ENCODE data around the gene TMEM130. TPM values are rescaled to one million over a fixed set of nuclear protein-coding genes. Genes with fewer than 3 reads are reported as not detected.
A peak's percentile ranks its signal among the peaks of the same experiment; 100 is the strongest.
"Not testable (repeated sequence)": the region's sequence is repeated elsewhere in the genome, so short reads cannot be mapped to it uniquely, and the experiment has no call there.

Gene TMEM130
- total RNA-seq, 2 experiments from 2014 or later: 0.23 TPM; not detected in 1

GRCh38 chr7:98866765-98867164 is 3.0 kb downstream of the TMEM130 start:
- POLR2A ChIA-PET: no interaction called here
- H3K27ac Mint-ChIP-seq: no peak overlapping the region
- ATAC-seq (no peak), DNase-seq (no peak)
- intact Hi-C loops (cut with DNase I, micrococcal nuclease): no loop called here
- no peak overlapping the region for H3K4me3 Mint-ChIP-seq
- H3K36me3 Mint-ChIP-seq (ENCODE audit: low read depth): no peaks in the 10 kb centered on the region
- peaks cover 9% of the 10 kb centered on the region for H3K27me3 Mint-ChIP-seq
- peaks cover 2% of the 10 kb centered on the region for H3K4me1 Mint-ChIP-seq
- CTCF ChIA-PET: interaction anchor here (1.4 kb wide), 1 partner anchor 34 kb away, joined by 3 read pairs; no protein-coding TSS in a partner anchor
- H3K9me3 Mint-ChIP-seq (ENCODE audit: low read depth): no peaks in the 10 kb centered on the region

GRCh38 chr7:98866351-98866750 is 3.5 kb downstream of the TMEM130 start:
- Mint-ChIP-seq H3K36me3 (ENCODE audit: low read depth) (no peaks in the 10 kb centered on the region), H3K4me3 (no peak overlapping the region), H3K27ac (no peak overlapping the region), H3K4me1 (peaks cover 2% of the 10 kb centered on the region), H3K9me3 (ENCODE audit: low read depth) (no peaks in the 10 kb centered on the region), H3K27me3 (peaks cover 9% of the 10 kb centered on the region)
- ChIA-PET POLR2A (no interaction called here), CTCF (interaction anchor here (1.4 kb wide), 1 partner anchor 33 kb away, joined by 3 read pairs; no protein-coding TSS in a partner anchor)
- ATAC-seq: no peak
- intact Hi-C loops (cut with DNase I, micrococcal nuclease): no loop called here
- DNase-seq: no peak

GRCh38 chr7:98864731-98865453 is 4.9 kb downstream of the TMEM130 start:
- no peaks in the 10 kb centered on the region for H3K9me3 Mint-ChIP-seq (ENCODE audit: low read depth)
- H3K27ac Mint-ChIP-seq: no peak overlapping the region
- no peak overlapping the region for H3K4me3 Mint-ChIP-seq
- POLR2A ChIA-PET: no interaction called here
- DNase-seq (no peak), ATAC-seq (no peak)
- CTCF ChIA-PET: no interaction called here
- peaks cover 11% of the 10 kb centered on the region for H3K27me3 Mint-ChIP-seq
- no peaks in the 10 kb centered on the region for H3K4me1 Mint-ChIP-seq
- intact Hi-C loops (cut with DNase I, micrococcal nuclease): no loop called here
- no peaks in the 10 kb centered on the region for H3K36me3 Mint-ChIP-seq (ENCODE audit: low read depth)

GRCh38 chr7:98863601-98864000 is 6.2 kb downstream of the TMEM130 start:
- DNase-seq: no peak
- intact Hi-C loops (cut with DNase I, micrococcal nuclease): no loop called here
- no peaks in the 10 kb centered on the region for H3K9me3 Mint-ChIP-seq (ENCODE audit: low read depth)
- ChIA-PET POLR2A (interaction anchor here (0.6 kb wide), 1 partner anchor 707 kb away, joined by 3 read pairs; no protein-coding TSS in a partner anchor), CTCF (no interaction called here)
- ATAC-seq: no peak
- H3K4me3 Mint-ChIP-seq: no peak overlapping the region
- H3K36me3 Mint-ChIP-seq (ENCODE audit: low read depth): no peaks in the 10 kb centered on the region
- H3K4me1 Mint-ChIP-seq: no peaks in the 10 kb centered on the region
- no peak overlapping the region for H3K27ac Mint-ChIP-seq
- peaks cover 11% of the 10 kb centered on the region for H3K27me3 Mint-ChIP-seq

GRCh38 chr7:98862716-98863420 is 6.9 kb downstream of the TMEM130 start:
- H3K9me3 Mint-ChIP-seq (ENCODE audit: low read depth): no peaks in the 10 kb centered on the region
- no peak overlapping the region for H3K4me3 Mint-ChIP-seq
- CTCF ChIA-PET: no interaction called here
- no peak for DNase-seq
- no peak for ATAC-seq
- no peaks in the 10 kb centered on the region for H3K4me1 Mint-ChIP-seq
- intact Hi-C loops (cut with DNase I, micrococcal nuclease): no loop called here
- peaks cover 8% of the 10 kb centered on the region for H3K27me3 Mint-ChIP-seq
- no peak overlapping the region for H3K27ac Mint-ChIP-seq
- POLR2A ChIA-PET: interaction anchor here (0.6 kb wide), 1 partner anchor 706 kb away, joined by 3 read pairs; no protein-coding TSS in a partner anchor
- no peaks in the 10 kb centered on the region for H3K36me3 Mint-ChIP-seq (ENCODE audit: low read depth)

GRCh38 chr7:98862203-98862602 is 7.6 kb downstream of the TMEM130 start:
- H3K36me3 Mint-ChIP-seq (ENCODE audit: low read depth): no peaks in the 10 kb centered on the region
- ATAC-seq (no peak), DNase-seq (no peak)
- no peaks in the 10 kb centered on the region for H3K4me1 Mint-ChIP-seq
- intact Hi-C loops (cut with DNase I, micrococcal nuclease): no loop called here
- ChIA-PET CTCF (interaction anchor here (1.2 kb wide), 1 partner anchor 16 kb away, joined by 3 read pairs; the partner anchor contains the start of gene TRRAP), POLR2A (no interaction called here)
- no peak overlapping the region for H3K27ac Mint-ChIP-seq
- H3K4me3 Mint-ChIP-seq: no peak overlapping the region
- H3K27me3 Mint-ChIP-seq: peaks cover 8% of the 10 kb centered on the region
- H3K9me3 Mint-ChIP-seq (ENCODE audit: low read depth): no peaks in the 10 kb centered on the region

GRCh38 chr7:98860071-98860470 is 9.7 kb downstream of the TMEM130 start:
- CTCF ChIA-PET: no interaction called here
- no peak for ATAC-seq
- Mint-ChIP-seq H3K27me3 (peaks cover 8% of the 10 kb centered on the region), H3K4me1 (no peaks in the 10 kb centered on the region), H3K27ac (no peak overlapping the region), H3K36me3 (ENCODE audit: low read depth) (no peaks in the 10 kb centered on the region), H3K9me3 (ENCODE audit: low read depth) (no peaks in the 10 kb centered on the region), H3K4me3 (no peak overlapping the region)
- intact Hi-C loops (cut with DNase I, micrococcal nuclease): no loop called here
- POLR2A ChIA-PET: no interaction called here
- DNase-seq: no peak

GRCh38 chr7:98855610-98856422 is 14.0 kb downstream of the TMEM130 start:
- ATAC-seq (peak; percentile 49), DNase-seq (no peak)
- ChIA-PET CTCF (no interaction called here), POLR2A (no interaction called here)
- H3K4me1 Mint-ChIP-seq: no peaks in the 10 kb centered on the region
- intact Hi-C loops (cut with DNase I, micrococcal nuclease): loop anchor here in 1 of 2 experiments (2.0 kb wide), 1 partner anchor 45 kb away; no protein-coding TSS in a partner anchor
- H3K27me3 Mint-ChIP-seq: peaks cover 8% of the 10 kb centered on the region
- H3K4me3 Mint-ChIP-seq: no peak overlapping the region
- no peak overlapping the region for H3K27ac Mint-ChIP-seq
- H3K36me3 Mint-ChIP-seq (ENCODE audit: low read depth): no peaks in the 10 kb centered on the region
- H3K9me3 Mint-ChIP-seq (ENCODE audit: low read depth): no peaks in the 10 kb centered on the region

- DNase-seq (no peak), ATAC-seq (no peak)
- POLR2A ChIA-PET: no interaction called here
- H3K4me3 Mint-ChIP-seq: no peak overlapping the region
- H3K36me3 Mint-ChIP-seq (ENCODE audit: low read depth): no peaks in the 10 kb centered on the region
- CTCF ChIA-PET: interaction anchor here (0.9 kb wide), 1 partner anchor 42 kb away, joined by 3 read pairs; no protein-coding TSS in a partner anchor
- intact Hi-C loops (cut with DNase I, micrococcal nuclease): no loop called here
- H3K9me3 Mint-ChIP-seq (ENCODE audit: low read depth): no peaks in the 10 kb centered on the region
- H3K4me1 Mint-ChIP-seq: no peaks in the 10 kb centered on the region
- no peak overlapping the region for H3K27ac Mint-ChIP-seq
- no peaks in the 10 kb centered on the region for H3K27me3 Mint-ChIP-seq
Observed at GRCh38 chr7:98852826-98853225, 17.0 kb downstream of the TMEM130 start.

GRCh38 chr7:98848918-98849317 is 20.9 kb downstream of the TMEM130 start:
- Mint-ChIP-seq H3K4me3 (no peak overlapping the region), H3K36me3 (ENCODE audit: low read depth) (no peaks in the 10 kb centered on the region), H3K4me1 (no peaks in the 10 kb centered on the region), H3K9me3 (ENCODE audit: low read depth) (no peaks in the 10 kb centered on the region), H3K27ac (no peak overlapping the region), H3K27me3 (no peaks in the 10 kb centered on the region)
- DNase-seq: no peak
- CTCF ChIA-PET: no interaction called here
- ATAC-seq: no peak
- intact Hi-C loops (cut with DNase I, micrococcal nuclease): no loop called here
- POLR2A ChIA-PET: no interaction called here

- not testable (repeated sequence) for H3K9me3 Mint-ChIP-seq (ENCODE audit: low read depth); H3K4me3 Mint-ChIP-seq; ATAC-seq; H3K27me3 Mint-ChIP-seq; H3K27ac Mint-ChIP-seq; H3K4me1 Mint-ChIP-seq; DNase-seq; H3K36me3 Mint-ChIP-seq (ENCODE audit: low read depth)
- ChIA-PET CTCF (interaction anchor here (0.6 to 2.5 kb wide), 9 partner anchors 11 to 922 kb away, joined by 3 to 36 read pairs (median 6); no protein-coding TSS in a partner anchor), POLR2A (interaction anchor here (0.6 kb wide), 1 partner anchor 583 kb away, joined by 5 read pairs; no protein-coding TSS in a partner anchor)
- intact Hi-C loops (cut with DNase I, micrococcal nuclease): loop anchor here (5.0 kb wide), 1 partner anchor 95 kb away; no protein-coding TSS in a partner anchor
Observed at GRCh38 chr7:98842552-98842951, 27.3 kb downstream of the TMEM130 start.

Data from activated CD4-positive, alpha-beta T cell treated with anti-CD3 and anti-CD28 coated beads for 36 hours (primary cell).